NT2/D1 (cell line): ENCODE measurements around the gene SLC6A19.

ENCODE experiments used
- YY1 ChIP-seq: IDR thresholded peaks from 2 replicates; pipeline ENCODE4 v1.6.1; 2011; ENCODE audit not compliant: insufficient read length, insufficient read depth
- ZNF274 ChIP-seq: IDR thresholded peaks from 2 replicates; pipeline ENCODE4 v1.6.1; 2011; ENCODE audit warnings: mild to moderate bottlenecking, low read depth, low read length

- no peak for TF ChIP-seq YY1
- no peak for TF ChIP-seq ZNF274
These were observed 45.2 kb upstream of the SLC6A19 start for GRCh38 chr5:1156033-1156753.
